ENCODE results near the gene ZEB2.

DNA sequence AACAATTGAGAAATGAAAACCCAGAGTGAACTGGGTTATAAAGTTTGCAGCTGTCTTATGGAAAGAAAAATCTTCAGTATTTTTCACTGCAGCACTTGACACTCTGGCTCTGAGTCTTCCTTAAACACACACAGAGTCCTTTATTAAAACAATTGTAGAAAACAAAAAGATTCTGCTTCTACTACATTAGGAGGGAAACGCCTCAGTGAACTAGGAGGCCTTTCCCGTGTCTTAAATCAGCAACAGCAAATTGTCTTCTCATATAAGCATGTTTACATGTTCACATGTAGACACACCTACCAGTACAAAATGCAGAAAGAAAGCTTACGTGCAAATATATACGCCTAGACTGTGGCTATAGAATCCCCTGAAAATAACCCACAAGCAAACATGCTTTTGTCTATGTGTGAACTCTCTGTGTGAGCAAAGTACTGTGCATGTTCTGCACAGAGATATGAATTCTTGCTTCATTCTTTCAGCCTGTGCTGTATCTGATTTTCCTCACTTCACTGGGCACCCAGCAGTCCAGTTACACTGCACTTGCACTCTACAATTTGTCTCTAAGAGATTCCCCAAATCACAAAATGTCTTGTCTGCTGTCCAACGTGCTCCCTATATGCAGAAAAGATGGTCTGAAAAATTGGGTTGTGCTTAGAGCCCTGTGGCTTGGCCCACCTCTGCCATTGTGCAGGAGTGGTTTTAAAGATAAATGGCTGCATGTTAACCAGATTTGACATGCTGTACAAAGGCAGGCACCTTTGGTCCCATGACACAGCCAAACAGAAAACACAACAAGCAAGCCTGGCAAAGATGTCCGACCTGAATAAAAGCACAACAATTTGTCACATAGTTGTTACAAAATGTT, 24.5 kb downstream of the ZEB2 start:
- TF ChIP-seq CTCF (IDR thresholded peaks at IDR 0.05), result no peak
- no peak for TF ChIP-seq POLR2A (IDR thresholded peaks at IDR 0.05)
- TF ChIP-seq EP300 (IDR thresholded peaks at IDR 0.05), result no peak
